Measurements from ENCODE around the gene MSANTD1.

MSANTD1 gene

DNA sequence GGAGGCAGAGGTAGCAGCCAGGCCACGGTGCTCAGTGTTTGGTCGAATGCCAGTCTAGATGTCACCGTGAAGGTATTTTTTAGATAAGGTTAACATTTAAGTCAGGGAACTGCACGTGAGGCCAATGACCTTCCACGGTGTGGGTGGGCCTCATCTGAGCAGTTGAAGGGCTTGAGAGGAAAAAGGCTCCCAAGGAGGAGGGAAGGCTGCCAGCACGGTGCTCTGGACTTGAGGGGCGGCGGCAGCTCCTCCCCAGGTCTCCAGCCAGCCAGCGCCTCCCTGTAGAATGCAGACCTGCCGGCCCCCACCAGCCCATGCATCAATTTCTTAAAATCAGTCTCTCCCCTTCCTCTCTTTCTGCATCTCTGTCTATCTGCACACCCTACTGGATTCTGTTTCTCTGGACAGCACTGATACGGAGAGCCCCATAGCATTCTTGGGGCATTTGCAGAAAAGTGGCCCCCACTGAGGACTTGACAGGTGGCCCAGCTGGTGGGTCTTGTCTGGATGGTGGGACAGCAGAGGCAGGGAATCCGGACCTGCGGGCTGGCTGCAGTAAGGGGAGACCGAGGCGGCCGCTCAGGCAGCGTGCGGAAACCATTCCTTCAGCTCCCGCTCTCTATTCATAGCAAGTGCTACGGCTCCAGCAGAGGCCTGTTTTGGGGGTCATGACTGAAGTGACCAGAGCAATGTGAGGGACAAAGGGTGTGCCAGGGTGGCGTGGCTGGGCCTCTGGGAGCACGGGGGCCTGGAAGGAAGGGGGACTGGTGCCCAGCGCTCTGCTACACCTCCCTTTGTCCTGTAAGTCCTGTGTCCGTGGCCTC lies 36.0 kb downstream of the MSANTD1 start:
- Histone ChIP-seq H3K4ac (ENCODE audit: low read depth in 1 of 2, low read length in 2 of 2) (no peak overlapping the region), H3K14ac (ENCODE audit: low read length in 2 of 2) (no peak overlapping the region), H3K27me3 (ENCODE audit: control insufficient read depth in 1 of 2, insufficient read depth in 1 of 2, low read length in 2 of 2) (peaks cover 15 to 52% of the 10 kb centered on the region in 2 experiments), H2BK5ac (ENCODE audit: low read depth, low read length, poor library complexity, severe bottlenecking) (no peak overlapping the region), H3K4me1 (ENCODE audit: control insufficient read depth, insufficient read depth, low read depth, low read length) (peaks cover 2% of the 10 kb centered on the region), H2AFZ (ENCODE audit: low read depth, low read length) (no peak overlapping the region), H3K23ac (ENCODE audit: low read length in 2 of 2) (no peak overlapping the region), H3K4me2 (ENCODE audit: low read length, poor library complexity, severe bottlenecking) (no peak overlapping the region), H3K9ac (ENCODE audit: low read length) (no peak overlapping the region), H4K8ac (ENCODE audit: low read length) (no peak overlapping the region), H3K79me1 (replicated peaks; ENCODE audit: low read length, poor library complexity, severe bottlenecking) (no peaks in the 10 kb centered on the region), H2BK12ac (ENCODE audit: low read length in 2 of 2) (no peak overlapping the region), H3K18ac (ENCODE audit: low read depth in 1 of 2, low read length in 2 of 2) (no peak overlapping the region), H2BK15ac (ENCODE audit: low read depth, poor library complexity, severe bottlenecking) (no peak overlapping the region), H4K91ac (ENCODE audit: low read length) (no peak overlapping the region), H2BK120ac (ENCODE audit: low read depth, low read length) (no peak overlapping the region), H2AK5ac (ENCODE audit: low read length, severe bottlenecking) (no peak overlapping the region), H3K27ac (ENCODE audit: low read length, poor library complexity, severe bottlenecking) (no peak overlapping the region), H3K4me3 (ENCODE audit: insufficient read depth in 1 of 2, low read depth in 1 of 2, low read length in 2 of 2) (no peak overlapping the region), H3K9me3 (ENCODE audit: control insufficient read depth, low read length) (peaks cover 5% of the 10 kb centered on the region), H3K36me3 (ENCODE audit: control insufficient read depth in 1 of 2, insufficient read depth in 2 of 2, low read depth in 1 of 2, low read length in 2 of 2) (no peaks in the 10 kb centered on the region)
- DNase-seq, result no peak
- 89% methylated on average over 24 of the region's 24 CpGs for WGBS

DNA sequence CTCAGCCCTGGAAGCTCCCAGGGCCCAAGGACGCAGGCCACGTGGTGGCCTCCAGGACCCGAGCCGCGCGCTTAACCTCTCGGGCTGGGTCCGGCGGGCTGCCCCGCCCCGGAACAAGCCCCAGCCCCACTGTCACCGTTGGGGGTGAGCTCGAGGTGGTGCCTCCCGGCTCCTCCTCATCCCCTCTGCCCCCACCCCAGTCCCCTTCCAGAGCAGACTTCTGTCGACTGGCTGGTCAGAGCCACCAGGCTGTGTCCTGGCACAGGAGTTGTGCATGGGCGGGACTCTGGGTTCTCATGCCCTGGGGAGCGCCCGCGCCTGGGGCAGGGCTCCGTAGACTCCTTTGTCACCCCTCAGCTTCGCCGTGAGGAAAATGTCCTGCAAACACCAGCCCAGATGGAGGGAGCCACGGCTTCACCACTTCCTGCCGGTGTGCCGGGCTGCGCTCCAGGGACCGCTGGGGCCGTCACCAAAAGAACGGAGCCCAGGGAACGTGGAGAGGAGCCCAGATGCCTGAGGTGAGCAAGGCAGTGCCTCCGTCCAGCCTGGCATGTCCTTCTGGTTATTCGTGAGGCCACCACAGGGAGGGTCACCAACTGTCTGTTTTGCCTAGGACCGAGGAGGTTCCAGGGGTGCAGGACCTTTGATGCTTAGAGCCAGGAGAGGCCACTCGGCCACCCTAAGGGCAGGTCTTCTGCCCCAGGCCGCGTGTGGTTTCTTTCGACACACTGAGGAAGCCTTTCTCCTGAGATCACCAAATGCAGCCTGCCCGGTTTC lies 36.8 kb downstream of the MSANTD1 start:
- H3K4ac ChIP-seq (ENCODE audit: low read depth in 1 of 2, low read length in 2 of 2), result no peak overlapping the region
- H2BK5ac ChIP-seq (ENCODE audit: low read depth, low read length, poor library complexity, severe bottlenecking), result no peak overlapping the region
- H3K4me2 ChIP-seq (ENCODE audit: low read length, poor library complexity, severe bottlenecking), result no peak overlapping the region
- no peak overlapping the region for H4K8ac ChIP-seq (ENCODE audit: low read length)
- H3K36me3 ChIP-seq (ENCODE audit: control insufficient read depth in 1 of 2, insufficient read depth in 2 of 2, low read depth in 1 of 2, low read length in 2 of 2), result no peaks in the 10 kb centered on the region
- H4K91ac ChIP-seq (ENCODE audit: low read length), result no peak overlapping the region
- H3K27me3 ChIP-seq (ENCODE audit: control insufficient read depth in 1 of 2, insufficient read depth in 1 of 2, low read length in 2 of 2), result peaks cover 10 to 48% of the 10 kb centered on the region in 2 experiments
- WGBS, result 90% methylated on average over 38 of the region's 38 CpGs
- no peak overlapping the region for H2BK120ac ChIP-seq (ENCODE audit: low read depth, low read length)
- DNase-seq, result peak; percentile 31
- H3K9me3 ChIP-seq (ENCODE audit: control insufficient read depth, low read length), result peaks cover 5% of the 10 kb centered on the region
- H2BK15ac ChIP-seq (ENCODE audit: low read depth, poor library complexity, severe bottlenecking), result peak overlapping the region; percentile 55
- no peaks in the 10 kb centered on the region for H3K79me1 ChIP-seq (replicated peaks; ENCODE audit: low read length, poor library complexity, severe bottlenecking)
- H2BK12ac ChIP-seq (ENCODE audit: low read length in 2 of 2), result no peak overlapping the region
- no peak overlapping the region for H3K18ac ChIP-seq (ENCODE audit: low read depth in 1 of 2, low read length in 2 of 2)
- H3K4me3 ChIP-seq (ENCODE audit: insufficient read depth in 1 of 2, low read depth in 1 of 2, low read length in 2 of 2), result no peak overlapping the region
- H3K23ac ChIP-seq (ENCODE audit: low read length in 2 of 2), result no peak overlapping the region
- peaks cover 2% of the 10 kb centered on the region for H3K4me1 ChIP-seq (ENCODE audit: control insufficient read depth, insufficient read depth, low read depth, low read length)
- no peak overlapping the region for H2AFZ ChIP-seq (ENCODE audit: low read depth, low read length)
- H3K27ac ChIP-seq (ENCODE audit: low read length, poor library complexity, severe bottlenecking), result no peak overlapping the region
- no peak overlapping the region for H3K14ac ChIP-seq (ENCODE audit: low read length in 2 of 2)
- no peak overlapping the region for H2AK5ac ChIP-seq (ENCODE audit: low read length, severe bottlenecking)
- peak overlapping the region; percentile 57 for H3K9ac ChIP-seq (ENCODE audit: low read length)

DNA sequence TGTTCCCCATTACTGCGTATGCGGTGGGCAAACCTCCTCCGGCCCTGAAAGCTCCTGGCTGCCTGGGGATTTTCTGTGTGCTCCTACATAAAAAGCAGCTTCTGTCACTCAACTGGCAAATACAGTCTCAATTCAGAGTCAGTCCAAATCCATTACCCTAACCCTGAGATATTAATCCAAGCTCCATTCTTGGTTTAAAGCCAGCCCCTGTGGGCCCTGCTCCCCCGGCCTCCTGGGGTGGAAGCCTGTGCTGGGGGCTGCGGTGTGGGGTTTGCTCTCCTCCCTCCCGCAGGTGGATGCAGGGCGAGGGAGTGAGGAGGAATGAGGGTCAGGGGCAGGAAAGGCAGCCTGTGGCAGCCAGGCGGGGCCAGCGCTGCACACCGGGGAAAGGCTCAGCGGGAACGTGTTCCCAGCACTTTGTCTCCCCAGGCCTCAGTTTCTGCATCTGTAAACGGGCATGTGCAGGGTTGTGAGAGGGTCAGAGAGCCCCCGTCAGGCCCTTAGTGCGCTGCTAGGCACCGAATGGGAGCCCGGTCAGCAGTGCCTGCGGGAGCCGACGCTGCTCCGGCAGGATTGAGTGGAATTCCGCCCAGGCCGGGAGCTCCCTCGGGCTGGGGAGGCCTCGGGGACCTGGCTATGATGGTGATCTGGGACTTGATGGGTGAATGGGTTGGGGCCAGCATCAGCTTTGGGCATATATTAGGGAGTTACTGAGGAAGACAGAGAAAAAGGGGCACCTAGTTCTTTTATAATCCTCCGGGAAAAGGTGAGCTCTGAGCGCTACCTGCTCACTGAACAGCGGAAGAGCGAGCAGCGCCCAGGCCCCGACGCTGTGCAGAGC lies 37.6 kb downstream of the MSANTD1 start:
- H3K9ac ChIP-seq (ENCODE audit: low read length), result peak overlapping the region; percentile 57
- no peak overlapping the region for H2AFZ ChIP-seq (ENCODE audit: low read depth, low read length)
- H3K4me1 ChIP-seq (ENCODE audit: control insufficient read depth, insufficient read depth, low read depth, low read length), result peaks cover 4% of the 10 kb centered on the region
- WGBS, result 85% methylated on average over 32 of the region's 32 CpGs
- no peak overlapping the region for H2BK5ac ChIP-seq (ENCODE audit: low read depth, low read length, poor library complexity, severe bottlenecking)
- no peak overlapping the region for H2BK12ac ChIP-seq (ENCODE audit: low read length in 2 of 2)
- H2BK15ac ChIP-seq (ENCODE audit: low read depth, poor library complexity, severe bottlenecking), result no peak overlapping the region
- no peaks in the 10 kb centered on the region for H3K36me3 ChIP-seq (ENCODE audit: control insufficient read depth in 1 of 2, insufficient read depth in 2 of 2, low read depth in 1 of 2, low read length in 2 of 2)
- H3K27me3 ChIP-seq (ENCODE audit: control insufficient read depth in 1 of 2, insufficient read depth in 1 of 2, low read length in 2 of 2), result peaks cover 9 to 48% of the 10 kb centered on the region in 2 experiments
- no peak overlapping the region for H3K23ac ChIP-seq (ENCODE audit: low read length in 2 of 2)
- H3K14ac ChIP-seq (ENCODE audit: low read length in 2 of 2), result peak overlapping the region in 1 of 2 experiments; percentile 58
- H3K79me1 ChIP-seq (replicated peaks; ENCODE audit: low read length, poor library complexity, severe bottlenecking), result peaks cover 2% of the 10 kb centered on the region
- H2BK120ac ChIP-seq (ENCODE audit: low read depth, low read length), result no peak overlapping the region
- no peak overlapping the region for H2AK5ac ChIP-seq (ENCODE audit: low read length, severe bottlenecking)
- H3K9me3 ChIP-seq (ENCODE audit: control insufficient read depth, low read length), result peaks cover 5% of the 10 kb centered on the region
- H3K4me3 ChIP-seq (ENCODE audit: insufficient read depth in 1 of 2, low read depth in 1 of 2, low read length in 2 of 2), result no peak overlapping the region
- H3K4ac ChIP-seq (ENCODE audit: low read depth in 1 of 2, low read length in 2 of 2), result no peak overlapping the region
- H4K91ac ChIP-seq (ENCODE audit: low read length), result no peak overlapping the region
- no peak overlapping the region for H3K4me2 ChIP-seq (ENCODE audit: low read length, poor library complexity, severe bottlenecking)
- no peak overlapping the region for H3K18ac ChIP-seq (ENCODE audit: low read depth in 1 of 2, low read length in 2 of 2)
- no peak for DNase-seq
- no peak overlapping the region for H4K8ac ChIP-seq (ENCODE audit: low read length)
- no peak overlapping the region for H3K27ac ChIP-seq (ENCODE audit: low read length, poor library complexity, severe bottlenecking)

All from mesenchymal stem cell (in vitro differentiated cells and primary cell).